HL-60/S4 (cell line): ENCODE measurements around the gene LRIG1.
"Not testable (repeated sequence)": the region's sequence is repeated elsewhere in the genome, so short reads cannot be mapped to it uniquely, and the experiment has no call there.

Experiments used
- in situ Hi-C: fragments of 300-500 bp; cut with MboI; formaldehyde crosslinking; loops from 2 replicates; pipeline ENCODE4 v1.14.3; 2022; ENCODE audit warnings: low sequenced_read_pairs

LRIG1 gene

DNA sequence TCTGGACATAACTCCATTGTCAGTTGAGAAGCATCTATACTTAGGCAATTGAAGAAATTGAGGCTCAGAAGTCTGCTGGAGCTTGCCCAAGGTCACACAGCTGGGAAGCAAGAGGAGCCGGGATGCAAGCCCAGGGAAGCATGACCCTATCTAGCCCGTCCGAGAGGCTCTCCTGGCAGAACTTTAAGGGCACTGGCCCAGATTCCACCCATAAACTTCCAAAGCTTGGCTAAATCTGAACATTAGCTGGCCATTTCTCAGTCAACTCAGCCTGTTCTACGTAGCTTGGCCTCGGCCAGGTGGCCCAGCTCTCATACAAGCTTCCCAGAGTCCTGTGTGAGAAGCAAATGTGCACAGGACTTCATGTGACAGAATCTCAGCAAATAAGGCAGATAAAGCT, 75.8 kb downstream of the LRIG1 start:
- in situ Hi-C loops: no loop called here

GRCh38 chr3:66423791-66424190, 77.0 kb downstream of the LRIG1 start:
- in situ Hi-C loops: no loop called here

GRCh38 chr3:66421893-66422292, 78.9 kb downstream of the LRIG1 start:
- in situ Hi-C loops: not testable (repeated sequence)

DNA sequence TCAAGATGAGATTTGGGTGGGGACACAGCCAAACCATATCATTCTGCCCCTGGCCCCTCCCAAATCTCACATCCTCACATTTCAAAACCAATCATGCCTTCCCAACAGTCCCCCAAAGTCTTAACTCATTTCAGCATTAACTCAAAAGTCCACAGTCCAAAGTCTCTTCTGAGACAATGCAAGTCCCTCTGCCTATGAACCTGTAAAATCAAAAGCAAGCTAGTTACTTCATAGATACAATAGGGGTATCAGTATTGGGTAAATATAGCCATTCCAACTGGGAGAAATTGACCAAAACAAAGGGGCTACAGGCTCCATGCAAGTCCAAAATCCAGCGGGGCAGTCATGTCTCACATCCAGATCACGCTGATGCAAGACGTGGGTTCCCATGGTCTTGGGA, 79.7 kb downstream of the LRIG1 start:
- in situ Hi-C loops: not testable (repeated sequence)

GRCh38 chr3:66419036-66419435, 81.8 kb downstream of the LRIG1 start:
- in situ Hi-C loops: no loop called here

GRCh38 chr3:66418475-66418931, 82.3 kb downstream of the LRIG1 start:
- in situ Hi-C loops: no loop called here

DNA sequence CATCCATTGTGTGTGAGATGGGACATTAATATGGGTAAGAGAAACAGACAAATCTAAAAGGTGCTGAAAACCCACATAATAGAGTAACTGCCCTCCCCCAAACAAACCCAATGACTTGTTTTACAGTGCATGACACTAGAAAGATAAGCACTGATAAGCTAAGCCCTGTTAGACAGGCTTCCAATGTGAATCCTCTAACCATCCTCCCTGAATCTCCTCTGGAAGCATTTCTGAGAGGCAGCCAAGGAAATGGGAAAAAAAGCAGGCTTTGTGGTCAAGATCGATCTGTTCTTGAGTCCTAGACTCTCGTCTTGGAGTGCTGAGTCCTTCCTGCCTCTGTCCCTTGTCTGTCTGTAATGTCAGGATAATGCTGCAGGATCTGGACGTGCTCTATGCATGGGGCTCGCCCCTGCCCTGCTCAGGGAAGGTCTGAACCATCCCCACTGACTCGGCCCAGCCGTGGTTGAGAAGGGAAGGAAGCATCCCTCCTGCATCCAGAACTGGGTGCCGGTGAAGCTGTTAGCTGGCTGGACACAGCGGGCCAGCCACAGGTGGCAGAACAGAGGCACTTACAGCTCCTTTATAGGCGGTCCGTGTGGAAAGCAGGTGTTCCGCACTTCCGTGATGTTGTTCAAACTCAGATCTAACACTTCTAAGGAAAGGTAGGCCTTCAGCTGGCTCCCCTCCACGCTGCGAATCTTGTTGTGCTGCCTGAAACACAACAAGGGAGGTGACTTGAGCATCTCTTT, 84.1 kb downstream of the LRIG1 start:
- in situ Hi-C loops: no loop called here

DNA sequence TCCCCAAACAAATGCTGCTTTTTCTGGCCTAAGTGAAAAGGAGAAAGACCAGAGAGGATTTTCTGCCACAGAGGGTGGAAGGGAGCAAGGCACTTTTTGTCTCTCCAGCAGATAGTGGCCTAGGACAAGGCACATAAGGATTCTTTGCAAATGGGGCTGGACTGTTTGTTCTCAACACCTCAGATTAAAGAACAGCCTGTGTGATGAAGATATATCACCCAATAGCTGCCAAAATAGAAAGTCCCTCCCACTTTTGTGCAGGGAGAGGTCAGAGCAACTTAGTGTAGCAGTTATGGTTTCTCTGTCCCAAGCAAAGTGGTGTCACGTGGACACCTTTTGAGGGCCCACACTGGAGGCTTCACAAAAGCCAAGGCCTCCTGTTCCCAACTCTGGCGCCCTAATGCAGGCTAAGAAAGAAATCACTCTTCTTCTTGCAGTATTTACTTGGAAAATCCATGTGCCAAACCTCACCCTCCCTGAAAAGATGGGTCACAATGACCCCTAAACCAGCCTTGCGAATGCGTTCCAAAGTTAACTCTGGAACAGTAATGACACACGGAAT, 84.9 kb downstream of the LRIG1 start:
- in situ Hi-C loops: no loop called here

DNA sequence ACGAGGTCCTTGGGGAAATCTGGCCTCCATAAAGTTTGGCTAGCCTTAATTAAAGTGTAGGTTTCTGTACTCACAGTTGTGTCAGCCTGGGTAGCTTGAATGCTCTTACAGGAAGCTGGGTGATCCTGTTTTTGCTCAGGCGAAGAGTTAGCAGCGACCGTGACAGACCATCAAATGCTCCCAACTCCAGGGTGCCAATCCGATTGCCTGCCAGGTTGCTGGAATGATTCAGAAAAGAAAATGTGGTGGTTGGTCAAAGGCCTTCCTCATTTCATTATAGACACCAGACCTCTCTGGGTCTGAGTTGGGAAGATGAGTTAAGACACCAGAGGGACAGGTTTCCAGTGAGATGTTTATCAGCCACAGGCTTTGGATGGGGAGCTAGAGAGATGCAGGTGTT, 86.0 kb downstream of the LRIG1 start:
- in situ Hi-C loops: no loop called here

GRCh38 chr3:66413151-66413751, 87.6 kb downstream of the LRIG1 start:
- in situ Hi-C loops: no loop called here

DNA sequence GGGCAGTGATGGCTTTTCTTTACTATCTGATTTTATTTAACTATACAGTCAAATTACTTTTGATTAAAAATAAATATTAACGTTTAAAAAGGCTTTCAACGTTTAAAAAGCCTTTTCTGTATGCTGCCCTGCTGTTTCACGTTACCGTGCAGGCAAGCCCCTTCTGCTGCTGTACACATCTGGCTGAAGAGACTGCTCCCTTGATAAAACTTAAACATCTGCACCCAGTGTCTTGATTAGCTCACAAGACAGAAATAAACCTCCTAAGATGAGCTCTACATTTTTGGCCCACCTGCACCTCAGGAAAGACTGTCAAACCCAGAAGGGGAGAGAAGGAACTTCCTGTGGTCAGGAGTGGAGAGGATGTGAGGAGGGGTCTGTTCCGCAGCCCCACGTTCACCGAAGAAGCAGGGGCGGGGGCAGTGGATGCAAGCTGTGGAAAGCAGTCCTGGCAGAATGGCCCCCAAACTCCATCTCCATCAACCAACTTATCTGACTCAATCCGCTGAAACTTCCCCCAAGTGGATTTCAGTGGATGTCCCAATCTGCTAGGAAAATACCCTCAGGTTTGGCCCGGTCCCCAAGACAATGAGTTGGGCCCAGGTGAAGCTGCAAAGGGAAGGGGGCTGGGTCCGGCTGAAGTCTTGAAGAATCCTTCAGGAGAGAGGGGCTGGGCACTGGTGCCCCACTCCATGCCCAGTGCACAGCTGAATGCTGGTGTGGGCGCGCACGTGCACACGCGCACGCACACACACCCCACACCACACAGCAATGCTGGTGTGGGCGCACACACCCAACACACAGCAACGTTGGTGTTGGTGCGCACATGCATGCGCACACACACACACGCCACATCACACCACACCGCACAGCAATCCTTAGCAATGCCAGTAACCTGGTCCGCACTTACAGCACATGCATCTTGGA, 88.6 kb downstream of the LRIG1 start:
- in situ Hi-C loops: no loop called here

GRCh38 chr3:66411474-66411873, 89.3 kb downstream of the LRIG1 start:
- in situ Hi-C loops: no loop called here

- in situ Hi-C loops: no loop called here
Observed at GRCh38 chr3:66410976-66411375, 89.8 kb downstream of the LRIG1 start.

GRCh38 chr3:66409771-66410754, 90.8 kb downstream of the LRIG1 start:
- in situ Hi-C loops: no loop called here

GRCh38 chr3:66407611-66408218, 93.1 kb downstream of the LRIG1 start:
- in situ Hi-C loops: no loop called here

DNA sequence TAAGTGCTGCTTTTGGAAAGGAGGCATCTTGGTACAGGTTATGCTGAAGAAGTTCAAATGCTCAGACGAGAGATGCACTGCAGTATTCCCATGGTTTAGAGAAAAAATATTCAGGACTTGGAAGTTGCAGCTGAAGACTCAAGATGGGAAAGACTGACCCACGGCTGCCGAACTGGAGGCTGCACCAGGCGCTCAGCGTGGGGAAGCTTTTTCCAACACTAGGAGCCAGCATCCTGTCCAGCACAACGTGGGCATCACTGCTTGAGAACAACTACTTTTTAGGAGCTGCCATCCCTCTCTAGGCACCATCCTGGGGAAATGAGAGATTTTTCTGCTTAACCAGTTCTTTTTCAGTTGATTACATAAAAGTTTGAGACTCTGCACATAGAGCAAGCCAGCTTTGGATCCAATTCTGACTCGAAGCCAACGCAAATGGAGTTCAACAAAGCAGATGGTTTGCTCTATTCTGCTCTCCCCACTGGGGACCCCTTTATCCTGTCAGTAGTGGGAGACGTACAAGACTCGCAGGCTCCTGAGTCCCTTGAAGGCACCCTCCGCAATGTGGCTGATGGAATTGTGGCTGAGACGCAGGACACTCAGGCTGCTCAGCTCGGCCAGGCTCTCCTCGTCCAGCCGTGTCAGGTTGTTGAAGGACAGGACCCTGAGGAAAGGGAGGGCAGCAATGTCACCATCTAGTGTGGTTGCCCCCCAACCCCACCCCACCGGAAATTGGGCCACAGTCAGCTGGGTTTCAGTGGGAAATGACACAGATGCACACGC, 93.8 kb downstream of the LRIG1 start:
- in situ Hi-C loops: no loop called here

GRCh38 chr3:66406163-66406562, 94.7 kb downstream of the LRIG1 start:
- in situ Hi-C loops: no loop called here

- in situ Hi-C loops: no loop called here
Observed at GRCh38 chr3:66405701-66406091, 95.1 kb downstream of the LRIG1 start.
